ENCODE measurements around the gene KIRREL2.

DNA sequence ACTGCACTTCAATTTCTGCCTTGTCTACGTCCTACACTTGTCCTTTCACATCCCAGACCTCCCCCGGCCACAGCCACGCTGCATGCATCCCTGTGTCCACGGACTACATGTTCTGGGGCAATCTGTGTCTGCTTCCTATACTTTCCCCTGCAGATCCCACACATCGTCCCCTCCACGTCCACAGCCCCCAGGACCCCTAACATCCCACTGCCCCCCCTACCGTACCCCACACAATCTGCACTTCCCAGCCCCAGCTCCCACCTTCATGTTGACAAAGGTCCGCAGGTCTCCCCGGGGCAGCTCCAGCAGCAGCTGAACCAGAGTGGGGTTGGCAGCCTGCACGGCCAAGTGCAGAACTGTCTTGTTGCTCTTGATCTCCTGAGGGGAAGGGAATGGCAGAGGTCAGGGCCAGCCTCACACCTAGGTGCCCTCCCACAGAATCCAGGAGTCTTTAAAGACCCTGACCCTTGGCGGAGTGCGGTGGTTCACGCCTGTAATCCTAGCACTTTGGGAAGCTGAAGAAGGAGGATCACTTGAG lies 33.5 kb downstream of the KIRREL2 start:
- TF ChIP-seq, protein P1, sequence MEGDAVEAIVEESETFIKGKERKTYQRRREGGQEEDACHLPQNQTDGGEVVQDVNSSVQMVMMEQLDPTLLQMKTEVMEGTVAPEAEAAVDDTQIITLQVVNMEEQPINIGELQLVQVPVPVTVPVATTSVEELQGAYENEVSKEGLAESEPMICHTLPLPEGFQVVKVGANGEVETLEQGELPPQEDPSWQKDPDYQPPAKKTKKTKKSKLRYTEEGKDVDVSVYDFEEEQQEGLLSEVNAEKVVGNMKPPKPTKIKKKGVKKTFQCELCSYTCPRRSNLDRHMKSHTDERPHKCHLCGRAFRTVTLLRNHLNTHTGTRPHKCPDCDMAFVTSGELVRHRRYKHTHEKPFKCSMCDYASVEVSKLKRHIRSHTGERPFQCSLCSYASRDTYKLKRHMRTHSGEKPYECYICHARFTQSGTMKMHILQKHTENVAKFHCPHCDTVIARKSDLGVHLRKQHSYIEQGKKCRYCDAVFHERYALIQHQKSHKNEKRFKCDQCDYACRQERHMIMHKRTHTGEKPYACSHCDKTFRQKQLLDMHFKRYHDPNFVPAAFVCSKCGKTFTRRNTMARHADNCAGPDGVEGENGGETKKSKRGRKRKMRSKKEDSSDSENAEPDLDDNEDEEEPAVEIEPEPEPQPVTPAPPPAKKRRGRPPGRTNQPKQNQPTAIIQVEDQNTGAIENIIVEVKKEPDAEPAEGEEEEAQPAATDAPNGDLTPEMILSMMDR (conservative IDR thresholded peaks at IDR 0.05; ENCODE audit: low read depth, low read length): no peak
- TF ChIP-seq EZH2phosphoT487 (IDR thresholded peaks at IDR 0.05; ENCODE audit: borderline replicate concordance, low read length) (no peak), EZH2 (IDR thresholded peaks at IDR 0.05; ENCODE audit: low read length, unreplicated experiment) (no peak)

All from PC-3 (cell line).